Kidney tubule cell (primary cell): ENCODE measurements around the gene AFAP1L1.
"Not testable (repeated sequence)": the region's sequence is repeated elsewhere in the genome, so short reads cannot be mapped to it uniquely, and the experiment has no call there.

Experiments used
- DNase-seq: peaks from one replicate; pipeline ENCODE4 v3.0.0-alpha.2; 2018; ENCODE audit warnings: low spot score

Gene AFAP1L1

DNA sequence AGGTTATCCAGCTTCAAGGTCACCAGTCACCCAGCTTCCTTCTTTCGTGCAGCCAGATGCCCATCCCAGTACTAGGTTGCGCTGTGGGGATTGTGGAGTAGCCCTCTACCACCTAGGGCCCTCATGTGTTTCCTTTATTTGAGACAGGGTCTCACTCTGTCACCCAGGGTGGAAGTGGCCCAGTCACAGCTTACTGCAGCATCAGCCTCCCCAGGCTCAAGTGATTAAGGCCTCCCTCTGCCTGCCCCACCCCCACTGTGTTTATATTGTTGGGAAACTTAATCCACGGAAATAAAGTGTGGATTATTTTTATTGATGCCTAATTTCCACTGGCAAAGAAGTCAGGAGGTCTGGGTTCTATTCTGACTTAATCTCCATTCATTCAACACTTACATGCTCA lies 103.1 kb downstream of the AFAP1L1 start:
- DNase-seq: no peak

DNA sequence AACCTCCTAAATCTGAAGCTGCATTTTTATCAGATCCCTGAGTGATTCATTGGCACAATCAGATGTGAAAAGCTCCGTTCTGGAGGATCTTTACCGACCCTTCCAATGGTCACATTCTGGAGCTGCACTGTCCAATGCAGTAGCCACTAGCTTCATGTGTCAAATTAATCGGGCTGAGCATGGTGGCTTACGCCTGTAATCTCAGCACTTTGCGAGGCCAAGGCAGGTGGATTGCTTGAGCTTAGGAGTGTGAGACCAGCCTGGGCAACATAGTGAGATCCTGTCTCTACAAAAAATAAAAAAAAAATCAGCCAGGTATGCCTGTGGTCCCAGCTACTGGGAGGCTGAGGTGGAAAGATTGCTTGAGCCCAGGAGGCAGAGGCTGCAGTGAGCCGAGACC lies 103.8 kb downstream of the AFAP1L1 start:
- no peak for DNase-seq

DNA sequence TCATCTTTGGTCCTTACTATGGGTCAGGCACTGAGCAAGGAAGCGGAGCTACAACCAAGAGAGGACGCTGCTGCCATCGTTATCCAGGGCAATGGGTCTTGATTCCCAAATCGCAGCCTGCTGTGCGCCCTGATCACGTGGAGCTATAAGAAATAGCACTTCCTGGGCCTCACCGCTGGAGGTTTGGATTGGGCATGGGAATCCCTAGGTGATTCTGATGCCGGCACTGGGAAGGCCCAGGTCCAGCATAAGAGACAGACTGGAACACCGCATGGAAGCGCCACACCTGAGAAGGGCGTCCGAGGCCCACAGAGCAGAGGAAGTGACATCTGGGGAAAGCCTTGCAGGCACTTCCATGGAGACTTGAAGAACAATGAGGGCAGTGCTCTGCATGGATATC lies 104.4 kb downstream of the AFAP1L1 start:
- DNase-seq: no peak

DNA sequence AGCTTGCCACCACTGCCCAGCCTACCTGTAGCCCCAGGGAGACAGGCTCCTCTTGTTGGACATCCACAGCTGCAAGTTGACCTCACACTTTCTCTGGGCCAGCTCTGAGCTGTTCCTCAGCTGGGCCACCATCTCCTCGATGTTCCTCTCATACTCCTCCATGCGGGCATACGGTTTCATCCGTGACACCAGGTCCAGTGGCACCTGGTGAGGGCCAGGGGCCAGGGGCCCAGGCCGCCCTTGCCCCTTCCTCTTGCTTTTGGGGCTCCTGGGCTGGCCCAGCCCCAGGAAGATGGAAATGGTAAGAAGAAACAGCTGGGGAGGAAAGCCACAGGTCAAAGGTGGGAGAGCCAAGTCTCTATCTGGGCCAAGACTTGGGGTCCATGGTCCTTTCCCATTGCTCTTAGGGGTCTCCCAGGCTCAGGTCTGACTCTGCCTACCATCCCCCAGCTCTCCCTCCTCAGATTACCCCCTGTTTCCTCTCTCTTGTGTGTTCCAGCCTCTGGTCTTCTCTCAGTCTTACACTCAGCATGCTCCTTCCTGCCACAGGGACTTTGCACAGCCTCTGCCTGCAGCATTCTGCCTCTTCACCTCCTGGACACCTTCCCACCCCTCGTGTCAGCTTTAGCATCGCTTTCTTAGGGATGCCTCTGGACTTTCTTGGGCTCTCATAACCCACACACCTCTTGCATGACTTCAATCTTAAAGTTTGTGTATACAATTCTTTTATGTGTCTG lies 105.2 kb downstream of the AFAP1L1 start:
- DNase-seq: no peak

DNA sequence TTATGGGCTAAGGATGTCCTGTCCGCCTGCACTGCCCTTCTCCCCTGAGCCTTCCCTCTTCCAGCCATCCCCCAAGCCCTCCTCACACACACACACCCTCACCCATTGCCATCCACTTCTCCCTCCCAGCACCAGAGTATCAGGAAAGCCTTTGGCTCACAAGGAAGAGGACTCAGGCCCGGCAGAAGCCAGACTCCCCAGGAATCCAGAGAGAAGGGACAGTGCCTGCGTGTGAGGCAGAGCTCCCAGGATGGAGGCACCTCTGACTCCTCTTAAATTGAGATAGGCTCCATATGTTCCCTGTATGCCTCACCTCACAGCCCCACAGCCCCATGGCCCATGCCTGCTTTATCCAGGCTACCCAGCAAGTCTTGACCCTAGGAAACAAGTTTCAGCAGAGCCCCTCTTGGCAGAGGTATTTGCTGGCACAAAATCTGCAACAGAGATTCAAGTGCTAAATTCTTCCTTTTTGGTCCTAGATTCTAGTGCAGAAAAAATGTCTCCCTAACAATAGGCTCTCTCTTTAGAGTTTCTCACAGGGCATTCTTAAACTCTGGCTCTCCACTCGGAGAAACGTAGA lies 106.7 kb downstream of the AFAP1L1 start:
- no peak for DNase-seq

DNA sequence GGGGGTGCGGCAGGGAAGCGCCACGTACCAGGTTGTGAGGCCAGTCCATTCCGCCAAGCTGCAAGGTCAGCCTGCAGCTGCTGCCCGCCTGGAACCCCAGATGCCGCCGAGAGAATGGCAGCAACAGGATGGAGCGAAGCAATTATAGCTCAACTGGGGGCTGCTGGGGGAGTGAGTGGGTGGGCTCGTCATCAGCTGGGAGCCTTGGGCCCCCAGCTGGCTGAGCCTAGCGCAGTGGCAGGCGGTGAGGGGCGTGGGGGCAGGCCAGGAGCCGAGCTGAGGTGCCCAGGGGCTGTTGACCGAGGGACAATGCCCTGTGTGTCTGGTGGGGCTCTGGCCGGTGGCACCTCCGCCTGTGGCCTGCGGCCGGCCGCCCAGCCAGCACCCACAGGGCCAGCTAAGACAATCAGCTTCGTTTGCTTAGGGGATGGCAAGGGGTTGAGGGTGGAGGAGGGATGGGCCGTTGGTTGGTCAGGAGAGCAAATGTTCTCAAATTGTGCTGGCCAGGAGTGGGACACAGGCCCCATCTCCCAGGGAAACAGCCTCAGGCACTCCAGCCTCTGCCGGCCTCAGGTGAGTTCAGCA lies 107.6 kb downstream of the AFAP1L1 start, which contains the start of gene IL17B:
Gene IL17B (minus strand): TSS at position 116 of the 585 bp plus-strand sequence. CDS start 67 bp downstream, at position 49.
- no peak for DNase-seq

DNA sequence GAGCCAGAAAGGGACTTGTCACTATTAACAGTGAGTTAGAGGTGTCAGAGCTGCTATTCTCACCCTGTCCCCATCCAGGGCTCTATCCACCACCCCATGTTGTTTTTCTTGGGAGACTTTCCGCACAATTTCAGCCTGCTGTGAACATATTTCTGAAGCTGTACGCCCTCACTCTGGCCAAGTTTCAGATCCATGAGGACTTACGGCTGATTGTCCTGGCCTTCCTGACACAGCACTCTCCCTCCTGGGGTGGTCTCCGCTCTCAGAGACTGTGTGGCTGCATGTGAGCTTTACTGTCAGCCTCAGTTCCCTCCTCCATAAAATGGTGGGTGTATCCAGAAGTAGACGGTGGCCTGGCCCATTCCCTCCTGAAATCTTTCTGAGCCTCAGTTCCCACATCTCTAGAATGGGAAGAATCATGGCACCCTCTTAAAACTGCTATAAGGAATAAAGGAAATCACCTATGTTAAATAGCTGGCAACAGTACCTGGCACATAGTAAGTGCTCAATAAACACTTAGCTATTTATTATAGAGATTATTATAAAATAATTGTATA lies 108.2 kb downstream of the AFAP1L1 start:
- DNase-seq: no peak

DNA sequence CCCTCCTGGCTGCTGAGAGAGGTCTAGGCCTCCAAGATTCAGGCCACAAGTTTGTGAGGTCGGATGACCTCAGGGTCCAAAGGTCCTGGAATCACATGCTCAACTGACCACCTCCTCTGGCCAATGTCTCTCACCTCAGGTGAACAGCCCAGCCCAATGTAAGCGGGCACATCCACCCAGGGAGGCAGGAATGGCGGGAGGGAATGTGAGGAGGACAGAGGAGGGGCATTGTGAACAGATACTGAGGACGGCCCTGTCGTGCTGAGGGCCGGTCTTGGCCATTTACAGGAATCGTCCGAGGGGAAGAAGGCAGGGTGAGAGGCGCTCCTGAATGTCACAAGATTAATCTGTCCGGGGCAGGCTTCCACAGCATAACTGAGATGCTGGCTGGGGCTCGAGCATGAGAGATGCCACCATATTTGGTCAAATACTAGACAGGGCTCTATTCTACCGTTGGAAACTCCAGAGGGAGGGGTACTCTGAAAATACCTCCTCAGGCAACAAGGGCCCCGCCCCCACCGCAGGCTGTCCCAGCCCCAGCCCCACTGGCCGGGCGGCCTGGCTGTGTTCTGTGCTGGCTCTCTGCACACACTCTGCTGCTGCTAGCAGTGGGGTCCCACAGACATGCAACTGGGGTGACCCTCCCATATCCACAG lies 108.9 kb downstream of the AFAP1L1 start:
- DNase-seq: no peak

DNA sequence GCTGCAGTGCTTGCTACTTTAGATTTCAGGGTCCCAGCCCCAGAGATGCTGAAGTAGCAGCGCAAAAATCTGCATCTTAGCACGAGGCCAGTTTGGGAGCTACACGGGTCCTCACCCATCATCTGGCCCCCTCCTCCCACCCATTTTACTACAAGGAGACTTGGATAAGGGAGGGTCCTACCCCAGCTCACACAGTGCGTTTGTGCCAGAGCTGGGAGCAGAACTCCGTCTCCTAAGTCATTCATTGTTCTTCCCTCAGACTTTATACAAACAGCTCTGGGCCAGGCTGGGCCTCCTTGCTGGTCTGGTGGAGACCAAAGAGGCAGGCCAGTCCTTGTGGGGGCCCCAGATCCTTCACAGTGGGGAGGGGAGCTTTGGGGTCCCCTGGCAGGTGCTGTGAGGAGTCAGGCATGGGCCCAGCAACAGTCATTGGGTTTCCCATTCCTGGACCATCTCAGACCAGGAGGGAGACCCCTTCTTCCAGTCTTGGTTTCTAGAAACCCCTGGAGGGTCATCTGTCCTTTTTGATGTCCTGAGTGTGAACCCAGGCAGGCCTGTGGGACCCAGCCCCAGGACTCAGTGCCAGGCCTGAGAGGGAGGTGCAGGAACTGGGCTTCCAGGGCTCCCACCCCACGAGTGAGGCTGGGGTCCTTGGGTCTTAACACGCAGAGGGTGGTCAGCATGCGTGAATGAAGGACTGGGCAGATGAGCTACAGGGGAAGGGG lies 109.8 kb downstream of the AFAP1L1 start:
- DNase-seq: no peak

DNA sequence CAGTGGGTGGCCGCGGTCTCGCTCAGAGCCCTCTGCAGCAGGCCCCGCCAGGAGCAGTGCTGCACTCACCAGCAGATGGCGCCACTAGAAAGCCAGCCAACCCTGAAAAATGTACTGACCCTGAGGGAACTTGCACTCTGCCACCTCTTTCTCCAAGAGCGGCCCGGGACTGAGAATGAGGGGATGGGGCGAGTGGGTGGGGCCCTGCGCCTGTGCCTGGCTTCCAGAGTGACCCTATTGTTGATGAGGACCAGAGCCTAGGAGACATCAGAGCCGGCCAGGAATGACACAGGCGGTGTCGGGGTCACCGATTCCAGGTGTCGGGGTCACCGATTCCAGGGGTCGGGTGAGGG lies 110.3 kb downstream of the AFAP1L1 start:
- peak; percentile 64 for DNase-seq

DNA sequence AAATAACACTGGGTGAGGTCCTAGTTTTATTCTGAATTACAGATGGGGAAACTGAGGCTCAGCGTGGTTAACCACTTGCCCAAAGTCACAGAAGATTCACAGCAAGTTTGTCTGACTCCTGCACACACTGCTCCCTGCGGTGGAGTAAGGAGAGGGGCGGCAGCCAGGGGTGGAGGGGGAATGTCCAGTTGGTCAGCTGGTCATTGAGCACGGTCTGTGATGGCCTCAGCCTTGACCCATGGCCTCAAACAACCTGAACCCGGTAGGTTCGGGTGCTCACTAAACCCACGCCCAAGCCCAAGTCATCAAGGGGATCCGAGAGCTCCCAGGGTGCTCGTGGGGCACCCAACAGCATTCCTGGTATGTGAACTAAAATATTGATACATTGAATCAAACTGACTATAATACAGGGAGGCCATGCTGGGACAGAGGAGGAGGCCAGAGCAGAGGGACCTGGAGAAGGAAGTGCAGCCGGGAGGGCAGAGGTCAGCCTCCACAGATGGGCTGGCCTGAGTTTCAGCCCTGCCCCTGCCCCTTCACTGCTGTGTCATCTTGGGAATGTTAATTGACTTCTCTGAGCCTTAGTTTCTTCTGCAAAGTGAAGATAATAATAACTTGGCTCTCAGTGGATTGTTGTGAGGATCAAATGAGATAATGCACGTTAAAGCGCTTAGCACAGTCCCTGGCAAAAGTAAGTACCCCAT lies 111.0 kb downstream of the AFAP1L1 start:
- no peak for DNase-seq

DNA sequence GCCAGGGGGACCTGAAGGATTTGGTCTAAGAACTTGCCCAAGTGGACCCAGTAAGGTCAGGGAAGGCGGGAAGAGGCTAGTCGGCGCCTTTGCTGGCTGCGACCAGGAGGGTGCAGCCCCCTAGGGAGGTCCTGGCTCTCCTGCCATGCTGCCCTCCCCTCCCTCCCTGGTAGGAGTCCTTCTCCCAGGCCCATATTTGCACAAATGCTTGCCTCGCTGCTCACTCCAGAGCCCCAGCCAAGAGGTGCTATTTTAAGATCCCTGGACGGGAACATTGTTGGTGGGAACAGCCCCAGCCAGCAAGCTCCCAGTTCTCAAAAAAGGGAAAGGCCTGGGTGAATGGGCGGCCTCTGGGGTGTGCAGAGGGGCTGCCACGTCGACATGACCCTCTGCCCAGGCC lies 111.7 kb downstream of the AFAP1L1 start:
- no peak for DNase-seq

DNA sequence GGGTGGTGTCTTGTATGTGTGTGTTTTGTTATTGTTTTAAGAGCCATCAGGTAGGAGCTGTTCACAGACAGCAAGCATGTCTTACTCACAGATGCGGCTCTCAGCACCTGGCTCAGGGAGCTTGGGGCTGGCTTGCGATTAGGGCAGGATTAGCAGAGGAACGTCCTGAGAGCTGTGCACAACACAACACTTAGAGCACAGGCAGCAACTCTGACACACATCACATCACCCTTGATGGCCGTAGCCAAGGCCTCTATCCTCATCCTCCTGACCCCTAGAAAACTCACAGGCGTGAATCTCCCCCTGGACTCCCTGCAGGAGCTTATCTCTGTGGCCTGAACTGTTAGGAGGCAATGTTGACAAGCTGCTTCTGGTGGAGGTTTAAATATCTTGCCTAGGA lies 114.5 kb downstream of the AFAP1L1 start:
- no peak for DNase-seq

DNA sequence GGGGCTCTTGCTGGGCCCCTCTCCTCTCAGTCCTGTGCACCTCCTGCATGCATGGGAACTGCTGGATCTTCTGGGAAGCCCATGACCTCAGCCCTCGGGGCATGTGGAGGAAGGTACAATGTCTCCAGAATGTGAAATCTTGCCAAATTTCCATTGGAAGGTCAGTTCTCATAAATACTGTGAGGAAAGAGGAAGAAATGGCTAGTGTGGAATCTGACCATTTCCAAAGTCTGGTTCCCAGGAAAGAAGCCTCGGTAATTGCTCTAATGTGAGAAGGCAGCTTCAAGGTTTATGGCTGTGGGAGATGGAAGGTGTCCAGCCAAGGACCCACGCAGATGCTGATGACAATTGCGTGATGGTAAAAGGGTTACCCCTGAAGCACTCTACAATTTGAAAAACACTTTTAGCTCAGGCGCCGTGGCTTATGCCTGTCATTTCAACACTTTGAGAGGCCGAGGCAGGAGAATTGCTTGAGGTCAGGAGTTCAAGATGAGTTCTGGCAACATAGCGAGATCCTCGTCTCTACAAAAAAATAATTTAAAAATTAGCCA lies 115.5 kb downstream of the AFAP1L1 start:
- no peak for DNase-seq

DNA sequence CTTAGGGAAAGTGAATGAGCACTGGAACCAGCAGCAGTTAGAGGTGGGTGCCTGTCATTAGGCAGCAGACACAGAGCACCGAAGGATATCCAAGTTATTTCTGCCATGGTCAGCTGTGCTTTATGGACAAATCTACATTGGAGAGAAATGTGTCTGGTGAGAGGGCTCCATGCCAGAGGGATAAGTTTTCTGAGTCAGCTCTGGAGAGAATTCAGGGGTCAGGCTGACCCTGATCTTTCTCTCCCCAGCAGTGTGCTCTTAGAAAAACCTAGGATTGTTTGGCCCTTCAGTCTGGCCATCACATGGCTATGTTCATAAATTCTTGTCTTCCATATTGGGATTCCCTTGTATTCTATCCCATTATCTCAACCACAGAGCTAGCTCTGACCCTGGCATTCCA lies 116.3 kb downstream of the AFAP1L1 start:
- no peak for DNase-seq

DNA sequence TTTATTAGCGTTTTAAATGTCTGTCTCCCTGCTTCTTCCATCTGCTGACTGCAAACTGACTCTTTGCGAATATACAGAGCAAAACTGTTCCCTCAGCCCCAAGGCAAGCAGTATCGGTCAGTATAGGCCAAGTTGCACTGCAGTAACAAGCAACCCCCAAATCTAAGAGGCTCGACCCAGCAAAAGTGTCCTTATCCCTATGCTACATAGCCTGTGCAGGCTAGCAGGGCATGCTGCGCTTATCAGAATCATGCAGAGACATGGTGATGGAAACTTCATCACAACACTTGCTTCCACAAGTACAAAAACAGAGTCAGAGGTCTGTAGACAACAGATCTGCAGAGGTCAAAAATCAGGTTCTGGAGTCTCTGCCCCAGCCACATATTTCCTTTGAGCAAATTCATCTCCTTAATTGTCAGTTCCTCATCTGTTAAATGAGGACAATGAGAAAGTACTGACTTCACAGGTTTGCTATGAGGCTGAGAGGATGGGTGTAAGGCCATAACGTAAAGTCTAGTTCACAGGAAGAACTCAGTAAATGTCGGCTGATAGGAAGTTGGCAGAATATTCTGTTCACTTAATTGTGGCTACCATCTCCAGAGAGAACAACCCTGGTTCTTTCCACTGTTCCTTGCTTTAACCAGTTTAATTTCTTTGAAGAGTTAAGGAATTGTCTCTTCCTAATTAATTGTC lies 117.0 kb downstream of the AFAP1L1 start:
- DNase-seq: no peak

DNA sequence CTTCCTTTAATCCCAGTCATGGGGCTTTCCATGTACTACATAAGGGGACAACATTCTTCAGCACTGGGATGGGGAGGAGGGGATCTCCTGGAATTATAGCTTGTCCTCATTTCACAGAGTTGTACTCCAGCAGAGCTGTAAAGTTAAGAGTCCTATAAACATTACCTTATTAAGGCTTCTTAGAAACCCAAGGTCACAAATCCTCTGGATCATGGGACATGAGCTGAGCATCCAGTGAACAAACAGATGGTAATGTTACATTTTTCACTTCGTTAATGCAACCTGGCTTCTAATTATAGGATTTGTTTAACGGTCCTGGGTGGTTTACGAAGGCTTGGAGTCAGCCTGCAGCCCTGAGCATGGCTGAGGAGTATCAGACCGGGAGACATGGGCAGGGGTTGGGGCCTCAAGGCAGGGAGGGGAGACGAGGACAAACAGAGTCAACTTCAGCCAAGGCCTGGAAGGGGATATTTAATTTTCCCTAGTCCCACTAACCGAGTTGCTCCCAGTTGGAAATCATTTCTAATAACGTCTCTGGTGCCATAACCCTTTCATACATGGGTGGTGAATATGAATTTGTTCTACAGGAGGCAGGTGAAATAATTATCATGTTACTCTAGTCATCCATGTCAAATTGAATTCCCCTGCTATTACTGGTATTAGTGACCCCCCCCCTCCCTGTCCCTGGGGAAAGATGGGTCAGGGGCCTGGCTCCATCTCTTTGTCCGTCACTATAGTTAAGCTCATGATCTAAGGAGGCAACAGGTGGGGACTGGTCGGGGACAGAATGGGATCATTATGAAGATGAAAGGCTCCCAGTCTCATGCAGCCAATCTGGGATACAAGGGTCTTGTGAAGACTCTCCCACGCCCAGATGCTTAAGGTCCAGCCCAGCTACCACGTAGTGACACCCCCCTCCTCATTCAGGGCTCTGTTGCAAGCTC lies 118.2 kb downstream of the AFAP1L1 start:
- DNase-seq: no peak

DNA sequence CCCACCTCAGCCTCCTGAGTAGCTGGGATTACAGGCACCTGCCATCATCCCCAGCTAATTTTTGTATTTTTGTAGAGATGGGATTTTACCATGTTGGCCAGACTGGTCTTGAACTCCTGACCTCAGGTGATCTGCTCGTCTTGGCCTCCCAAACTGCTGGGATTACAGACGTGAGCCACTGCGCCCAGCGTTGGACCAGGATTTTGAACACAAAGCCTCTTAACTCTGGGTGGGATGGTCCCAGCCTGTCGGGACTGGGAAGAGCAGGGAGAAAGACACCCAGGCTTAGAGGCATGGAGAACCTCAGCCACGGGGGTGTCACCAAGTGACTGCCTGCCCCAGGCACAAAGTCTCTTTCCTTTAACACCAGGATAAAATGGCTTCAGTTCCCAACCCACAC lies 119.4 kb downstream of the AFAP1L1 start:
- DNase-seq: not testable (repeated sequence)
